Fibroblast of pulmonary artery (primary cell): ENCODE results near the gene WDR20.
"Not testable (repeated sequence)": the region's sequence is repeated elsewhere in the genome, so short reads cannot be mapped to it uniquely, and the experiment has no call there.

Source experiments
- DNase-seq: peaks from one replicate; pipeline ENCODE4 v3.0.0-alpha.2; 2010; ENCODE audit warnings: low read depth
- H3K4me3 ChIP-seq: replicated peaks from 2 replicates; pipeline ENCODE4 v1.5.1; 2011; ENCODE audit warnings: low read depth, mild to moderate bottlenecking, control low read depth, low read length, moderate library complexity
- CTCF ChIP-seq: IDR thresholded peaks from 2 replicates; pipeline ENCODE4 v1.5.1; 2011; ENCODE audit warnings: mild to moderate bottlenecking, control low read depth, low read length, inconsistent platforms; ENCODE audit errors: missing control alignments

The WDR20 gene

GRCh38 chr14:102158797-102159196 lies 19.1 kb downstream of the WDR20 start:
- no peak overlapping the region for H3K4me3 ChIP-seq
- no peak for DNase-seq
- no peak for TF ChIP-seq CTCF

GRCh38 chr14:102159841-102160240 lies 20.1 kb downstream of the WDR20 start:
- H3K4me3 ChIP-seq = no peak overlapping the region
- no peak for TF ChIP-seq CTCF
- DNase-seq = no peak

- no peak for DNase-seq
- no peak overlapping the region for H3K4me3 ChIP-seq
- no peak for TF ChIP-seq CTCF
Observed at GRCh38 chr14:102162487-102162886, 22.8 kb downstream of the WDR20 start.

GRCh38 chr14:102164241-102164641 lies 24.5 kb downstream of the WDR20 start:
- DNase-seq = peak; percentile 59
- no peak overlapping the region for H3K4me3 ChIP-seq
- TF ChIP-seq CTCF = no peak

GRCh38 chr14:102164965-102165364 lies 25.3 kb downstream of the WDR20 start:
- TF ChIP-seq CTCF = no peak
- no peak for DNase-seq
- H3K4me3 ChIP-seq = no peak overlapping the region

- no peak overlapping the region for H3K4me3 ChIP-seq
- TF ChIP-seq CTCF = no peak
- no peak for DNase-seq
Observed at GRCh38 chr14:102170061-102170460, 30.4 kb downstream of the WDR20 start.

- H3K4me3 ChIP-seq = no peak overlapping the region
- DNase-seq = no peak
- no peak for TF ChIP-seq CTCF
Observed at GRCh38 chr14:102171173-102172020, 31.7 kb downstream of the WDR20 start.

- not testable (repeated sequence) for H3K4me3 ChIP-seq, DNase-seq
Observed at GRCh38 chr14:102172021-102172272, 32.2 kb downstream of the WDR20 start.

GRCh38 chr14:102172721-102173120 lies 33.0 kb downstream of the WDR20 start:
- not testable (repeated sequence) for DNase-seq, H3K4me3 ChIP-seq
